Measurements from ENCODE around the gene ATP8A2. TPM values are rescaled to one million over a fixed set of nuclear protein-coding genes. Genes with fewer than 3 reads are reported as not detected.

The ATP8A2 gene
- total RNA-seq, 2 experiments from 2014 or later: 0.92 to 0.94 TPM

GRCh38 chr13:26047040-26047439 lies 675.3 kb downstream of the ATP8A2 start:
- no peak overlapping the region for H3K27ac Mint-ChIP-seq
- DNase-seq (no peak), ATAC-seq (no peak)
- H3K4me3 Mint-ChIP-seq: no peak overlapping the region
- peaks cover 21% of the 10 kb centered on the region for H3K4me1 Mint-ChIP-seq (ENCODE audit: low read depth)
- H3K27me3 Mint-ChIP-seq: peaks cover 19% of the 10 kb centered on the region
- ChIA-PET POLR2A (no interaction called here), CTCF (no interaction called here)
- no peak for TF ChIP-seq CTCF (IDR thresholded peaks at IDR 0.05)
- no peaks in the 10 kb centered on the region for H3K36me3 Mint-ChIP-seq (ENCODE audit: low read depth)
- intact Hi-C loops (cut with micrococcal nuclease): no loop called here
- H3K9me3 Mint-ChIP-seq: no peaks in the 10 kb centered on the region

DNA sequence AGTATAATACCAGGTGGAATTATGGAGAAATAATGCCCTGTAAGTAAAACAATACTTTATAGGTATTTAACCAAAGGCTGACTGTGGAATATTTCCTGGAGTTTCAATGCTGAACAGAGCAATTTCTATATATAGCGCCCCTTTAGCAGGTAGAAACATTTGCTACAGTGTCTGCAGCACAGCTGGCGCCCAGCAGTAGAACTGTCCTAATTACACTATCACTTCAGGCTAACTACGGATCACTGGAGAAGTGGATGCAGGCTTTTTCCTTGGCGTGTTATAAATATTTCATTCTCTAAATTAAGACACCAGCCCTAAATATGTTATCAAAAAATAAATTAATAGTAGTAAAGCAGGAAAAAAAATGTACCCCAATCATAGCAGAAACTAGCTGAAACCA lies 677.0 kb downstream of the ATP8A2 start:
- Mint-ChIP-seq H3K27me3 (peaks cover 29% of the 10 kb centered on the region), H3K36me3 (ENCODE audit: low read depth) (no peaks in the 10 kb centered on the region), H3K27ac (no peak overlapping the region), H3K9me3 (no peaks in the 10 kb centered on the region), H3K4me3 (no peak overlapping the region), H3K4me1 (ENCODE audit: low read depth) (peaks cover 34% of the 10 kb centered on the region)
- intact Hi-C loops (cut with micrococcal nuclease): no loop called here
- ATAC-seq (no peak), DNase-seq (no peak)
- TF ChIP-seq CTCF (IDR thresholded peaks at IDR 0.05): no peak
- ChIA-PET CTCF (interaction anchor here (1.4 kb wide), 1 partner anchor 11 kb away, joined by 6 read pairs; no protein-coding TSS in a partner anchor), POLR2A (no interaction called here)

- H3K27ac Mint-ChIP-seq: no peak overlapping the region
Measured at GRCh38 chr13:26050568-26051230, 678.9 kb downstream of the ATP8A2 start.

GRCh38 chr13:26051231-26051656 lies 679.5 kb downstream of the ATP8A2 start:
- no peak for TF ChIP-seq CTCF (IDR thresholded peaks at IDR 0.05)
- H3K36me3 Mint-ChIP-seq (ENCODE audit: low read depth): no peaks in the 10 kb centered on the region
- POLR2A ChIA-PET: no interaction called here
- H3K27me3 Mint-ChIP-seq: peaks cover 29% of the 10 kb centered on the region
- CTCF ChIA-PET: no interaction called here
- peak overlapping the region; percentile 44 for H3K4me3 Mint-ChIP-seq
- no peak for DNase-seq
- intact Hi-C loops (cut with micrococcal nuclease): no loop called here
- peak; percentile 9 for ATAC-seq
- H3K9me3 Mint-ChIP-seq: no peaks in the 10 kb centered on the region
- H3K27ac Mint-ChIP-seq: no peak overlapping the region
- H3K4me1 Mint-ChIP-seq (ENCODE audit: low read depth): peaks cover 25% of the 10 kb centered on the region

More at GRCh38 chr13:26050568-26051230, 678.9 kb downstream of the ATP8A2 start:
- ChIA-PET CTCF (no interaction called here), POLR2A (no interaction called here)
- peak; percentile 12 for ATAC-seq
- peak; percentile 16 for DNase-seq
- intact Hi-C loops (cut with micrococcal nuclease): no loop called here
- Mint-ChIP-seq H3K27me3 (peaks cover 29% of the 10 kb centered on the region), H3K4me1 (ENCODE audit: low read depth) (peaks cover 25% of the 10 kb centered on the region), H3K36me3 (ENCODE audit: low read depth) (no peaks in the 10 kb centered on the region), H3K9me3 (no peaks in the 10 kb centered on the region), H3K4me3 (peak overlapping the region; percentile 44)
- TF ChIP-seq CTCF (IDR thresholded peaks at IDR 0.05): no peak

DNA sequence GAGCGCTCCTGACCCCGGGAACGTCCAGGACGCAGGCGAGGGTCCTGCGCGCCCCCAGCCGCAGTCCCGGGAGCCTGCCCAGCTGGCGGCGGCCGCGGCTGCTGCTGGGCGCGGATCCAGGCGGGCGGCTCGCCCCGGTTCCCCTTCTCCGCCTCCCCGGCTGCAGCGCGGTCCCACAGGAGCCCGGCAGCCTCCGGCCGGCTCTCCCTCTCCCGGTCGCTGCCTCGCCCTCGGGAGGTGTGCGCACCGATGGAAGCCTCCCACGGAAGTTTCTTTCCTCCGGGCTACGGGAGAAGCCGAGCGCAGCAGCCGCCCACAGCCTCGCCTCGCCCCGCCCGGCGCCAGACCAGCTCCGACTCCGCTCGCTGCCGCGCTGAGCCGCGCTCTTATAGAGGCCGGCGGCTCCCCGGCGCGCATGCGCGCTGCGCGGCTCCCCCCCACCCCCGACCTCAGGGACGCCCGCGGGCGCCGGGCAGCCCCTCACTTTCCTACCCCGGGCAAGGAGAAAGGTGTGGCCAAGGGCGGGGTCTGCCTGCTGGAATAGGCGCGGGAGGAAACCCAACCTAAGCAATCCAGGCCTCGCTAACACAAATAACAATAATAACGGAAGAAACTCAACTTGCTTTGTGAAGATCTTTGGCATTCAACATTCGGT lies 680.0 kb downstream of the ATP8A2 start, which contains the start of gene SHISA2:
Gene SHISA2, minus strand, starts transcription at position 360 of the 655 bp plus-strand sequence. CDS start 1,041 bp downstream, outside the sequence.
- Mint-ChIP-seq H3K4me3 (peak within 1 kb of the TSS; percentile 44), H3K9me3 (no peaks in the 10 kb centered on the region), H3K27ac (no peak within 1 kb of the TSS), H3K4me1 (ENCODE audit: low read depth) (peaks cover 25% of the 10 kb centered on the region), H3K36me3 (ENCODE audit: low read depth) (no peaks in the 10 kb centered on the region), H3K27me3 (peaks cover 29% of the 10 kb centered on the region)
- peak; percentile 82 for ATAC-seq
- no peak for TF ChIP-seq CTCF (IDR thresholded peaks at IDR 0.05)
- ChIA-PET CTCF (interaction anchor here (0.7 kb wide), 1 partner anchor 223 kb away, joined by 3 read pairs; no protein-coding TSS in a partner anchor), POLR2A (no interaction called here)
- peak; percentile 20 for DNase-seq
- intact Hi-C loops (cut with micrococcal nuclease): no loop called here
